ENCODE data around the gene RELCH. TPM values are rescaled to one million over a fixed set of nuclear protein-coding genes. Genes with fewer than 3 reads are reported as not detected.

RELCH gene
- total and polyA plus RNA-seq, 8 donors, result 4.9 to 85.9 (median 35.8) TPM

DNA sequence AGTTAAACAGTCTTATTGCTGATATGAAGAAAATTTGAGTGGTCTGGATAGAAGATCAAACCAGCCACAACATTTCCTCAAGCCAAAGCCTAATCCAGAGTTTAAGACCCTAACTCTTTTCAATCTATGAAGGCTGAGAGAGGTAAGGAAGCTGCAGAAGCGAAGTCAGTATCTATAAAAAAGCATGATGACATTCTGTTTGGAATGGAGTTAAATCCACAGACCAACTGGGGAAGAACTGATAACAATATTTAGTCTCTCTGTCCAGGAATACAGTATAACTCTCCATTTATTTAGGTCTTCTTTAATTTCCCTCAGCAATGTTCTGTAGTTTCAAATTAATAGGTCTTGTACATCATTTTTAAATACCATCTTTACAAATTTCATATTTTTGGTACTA, 16.2 kb upstream of the RELCH start:
- Histone ChIP-seq H3K27me3 (no peaks in the 10 kb centered on the region), H3K36me3 (peaks cover 0 to 4% (median 0%) of the 10 kb centered on the region in 4 donors), H3K4me1 (peaks cover 0 to 10% (median 0%) of the 10 kb centered on the region in 4 donors), H3K4me3 (no peak overlapping the region), H3K9me3 (no peaks in the 10 kb centered on the region), H3K27ac (no peak overlapping the region)
- no peak for DNase-seq
- intact Hi-C loops (cut with DNase I; ENCODE audit: low total_unique reads), result no loop called here
- TF ChIP-seq, protein P1, sequence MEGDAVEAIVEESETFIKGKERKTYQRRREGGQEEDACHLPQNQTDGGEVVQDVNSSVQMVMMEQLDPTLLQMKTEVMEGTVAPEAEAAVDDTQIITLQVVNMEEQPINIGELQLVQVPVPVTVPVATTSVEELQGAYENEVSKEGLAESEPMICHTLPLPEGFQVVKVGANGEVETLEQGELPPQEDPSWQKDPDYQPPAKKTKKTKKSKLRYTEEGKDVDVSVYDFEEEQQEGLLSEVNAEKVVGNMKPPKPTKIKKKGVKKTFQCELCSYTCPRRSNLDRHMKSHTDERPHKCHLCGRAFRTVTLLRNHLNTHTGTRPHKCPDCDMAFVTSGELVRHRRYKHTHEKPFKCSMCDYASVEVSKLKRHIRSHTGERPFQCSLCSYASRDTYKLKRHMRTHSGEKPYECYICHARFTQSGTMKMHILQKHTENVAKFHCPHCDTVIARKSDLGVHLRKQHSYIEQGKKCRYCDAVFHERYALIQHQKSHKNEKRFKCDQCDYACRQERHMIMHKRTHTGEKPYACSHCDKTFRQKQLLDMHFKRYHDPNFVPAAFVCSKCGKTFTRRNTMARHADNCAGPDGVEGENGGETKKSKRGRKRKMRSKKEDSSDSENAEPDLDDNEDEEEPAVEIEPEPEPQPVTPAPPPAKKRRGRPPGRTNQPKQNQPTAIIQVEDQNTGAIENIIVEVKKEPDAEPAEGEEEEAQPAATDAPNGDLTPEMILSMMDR (IDR thresholded peaks at IDR 0.05), result no peak
- no peak for TF ChIP-seq POLR2A (IDR thresholded peaks at IDR 0.05)
- TF ChIP-seq EP300 (IDR thresholded peaks at IDR 0.05), result no peak
- no peak for TF ChIP-seq POLR2AphosphoS5 (IDR thresholded peaks at IDR 0.05)
- WGBS, 5 donors, result 71 to 91% (median 79%) methylated on average over 1 of the region's 1 CpG

DNA sequence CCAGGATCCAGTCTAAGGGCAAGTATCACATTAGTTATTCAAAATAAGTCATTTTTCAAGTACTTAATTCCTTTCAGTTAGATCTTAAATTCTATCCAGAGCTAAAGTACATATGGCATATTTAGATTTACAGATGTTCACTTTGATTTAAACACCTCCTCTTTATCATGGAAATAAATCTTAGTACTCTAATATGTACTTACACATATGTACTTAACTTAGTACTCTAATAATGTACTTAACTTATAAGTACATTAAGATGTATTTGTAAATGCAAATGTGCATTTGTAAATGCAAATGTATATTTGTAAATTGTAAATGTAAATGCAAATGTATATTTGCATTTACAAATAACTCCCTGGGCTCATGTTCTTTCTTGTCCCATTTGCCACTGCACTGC, 14.8 kb upstream of the RELCH start:
- intact Hi-C loops (cut with DNase I; ENCODE audit: low total_unique reads), result no loop called here
- H3K27me3 ChIP-seq, result no peaks in the 10 kb centered on the region
- peaks cover 0 to 10% (median 3%) of the 10 kb centered on the region in 4 donors for H3K4me1 ChIP-seq
- no peaks in the 10 kb centered on the region for H3K36me3 ChIP-seq
- no peak overlapping the region for H3K4me3 ChIP-seq
- no peaks in the 10 kb centered on the region for H3K9me3 ChIP-seq
- DNase-seq, result no peak
- TF ChIP-seq, protein P1 (IDR thresholded peaks at IDR 0.05), result no peak
- TF ChIP-seq POLR2A (IDR thresholded peaks at IDR 0.05) (no peak), POLR2AphosphoS5 (IDR thresholded peaks at IDR 0.05) (no peak), EP300 (IDR thresholded peaks at IDR 0.05) (no peak)
- H3K27ac ChIP-seq, result no peak overlapping the region

GRCh38 chr18:62175521-62175920, 11.5 kb upstream of the RELCH start:
- Histone ChIP-seq H3K9me3 (no peaks in the 10 kb centered on the region), H3K27ac (no peak overlapping the region), H3K27me3 (no peaks in the 10 kb centered on the region), H3K4me1 (peaks cover 0 to 9% (median 3%) of the 10 kb centered on the region in 4 donors), H3K36me3 (no peaks in the 10 kb centered on the region), H3K4me3 (no peak overlapping the region)
- DNase-seq, result no peak
- intact Hi-C loops (cut with DNase I; ENCODE audit: low total_unique reads), result no loop called here
- TF ChIP-seq, protein P1 (IDR thresholded peaks at IDR 0.05), result no peak
- TF ChIP-seq EP300 (IDR thresholded peaks at IDR 0.05) (no peak), POLR2AphosphoS5 (IDR thresholded peaks at IDR 0.05) (no peak), POLR2A (IDR thresholded peaks at IDR 0.05) (no peak)
- WGBS, 5 donors, result 87 to 96% (median 90%) methylated on average over 3 of the region's 3 CpGs

GRCh38 chr18:62177271-62177670, 9.8 kb upstream of the RELCH start:
- TF ChIP-seq POLR2A (IDR thresholded peaks at IDR 0.05) (no peak), EP300 (IDR thresholded peaks at IDR 0.05) (no peak), POLR2AphosphoS5 (IDR thresholded peaks at IDR 0.05) (no peak)
- no peaks in the 10 kb centered on the region for H3K36me3 ChIP-seq
- H3K4me1 ChIP-seq, result peaks cover 0 to 5% (median 0%) of the 10 kb centered on the region in 4 donors
- H3K27me3 ChIP-seq, result no peaks in the 10 kb centered on the region
- H3K4me3 ChIP-seq, result no peak overlapping the region
- H3K27ac ChIP-seq, result no peak overlapping the region
- intact Hi-C loops (cut with DNase I; ENCODE audit: low total_unique reads), result no loop called here
- WGBS, 5 donors, result 77 to 84% (median 78%) methylated on average over 3 of the region's 3 CpGs
- no peak for DNase-seq
- no peaks in the 10 kb centered on the region for H3K9me3 ChIP-seq

DNA sequence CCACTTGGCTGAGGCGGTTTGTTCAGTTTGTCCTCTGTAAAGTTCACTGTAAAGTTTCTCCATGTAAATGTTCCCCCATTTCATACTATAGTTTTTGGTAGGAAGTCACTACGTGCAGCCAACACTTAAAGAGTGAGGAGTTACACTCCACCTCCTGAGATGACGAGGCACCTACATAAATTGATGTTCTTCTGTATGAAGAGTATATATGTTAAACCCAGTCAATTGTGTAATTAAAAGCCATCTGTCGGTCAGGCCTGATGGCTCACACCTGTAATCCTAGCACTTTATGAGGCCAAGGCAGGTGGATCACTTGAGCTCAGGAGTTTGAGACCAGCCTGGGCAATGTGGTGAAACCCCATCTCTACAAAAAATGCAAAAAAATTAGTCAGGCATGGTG, 7.8 kb upstream of the RELCH start:
- no peak for DNase-seq
- TF ChIP-seq, protein P1 (IDR thresholded peaks at IDR 0.05), result no peak
- H3K36me3 ChIP-seq, result no peaks in the 10 kb centered on the region
- H3K9me3 ChIP-seq, result no peaks in the 10 kb centered on the region
- no peak overlapping the region for H3K27ac ChIP-seq
- peaks cover 0 to 16% (median 7%) of the 10 kb centered on the region in 4 donors for H3K4me1 ChIP-seq
- H3K4me3 ChIP-seq, result no peak overlapping the region
- no peaks in the 10 kb centered on the region for H3K27me3 ChIP-seq
- 92 to 95% (median 93%) methylated on average over 4 of the region's 4 CpGs for WGBS, 5 donors
- intact Hi-C loops (cut with DNase I; ENCODE audit: low total_unique reads), result no loop called here

All from stomach (tissue), 9 donors.